T-cell (primary cell): Measurements from ENCODE around the gene TMEM196. TPM values are rescaled to one million over a fixed set of nuclear protein-coding genes. Genes with fewer than 3 reads are reported as not detected.
"Not testable (repeated sequence)": the region's sequence is repeated elsewhere in the genome, so short reads cannot be mapped to it uniquely, and the experiment has no call there.

Source experiments
- ATAC-seq, 4 experiments: fragments of 200-7000 bp in 3 of 4; fragments of 150-1000 bp in 1 of 4; cut with Tn5 transposase; replicated peaks in 1 of 4; 1 replicate in 3 of 4; 2 replicates in 1 of 4; pipeline ENCODE4 v1.10.0; 2021; ENCODE audit warnings: moderate library complexity in 3 of 4, mild to moderate bottlenecking in 2 of 4, moderate number of reproducible peaks in 1 of 4
- CTCF ChIA-PET, 2 donors: fragments of 300-600 bp; sonication (Branson Sonifier 250); formaldehyde crosslinking; loops; one replicate each; lab custom pipeline; 2022; ENCODE audit warnings: antibody characterized with exemption in 2 of 2; lab: Charles Lee
- POLR2A ChIA-PET, 2 donors: fragments of 300-600 bp; sonication (Branson Sonifier 250); formaldehyde crosslinking; loops; one replicate each; lab custom pipeline; 2022; ENCODE audit warnings: antibody characterized with exemption in 2 of 2; lab: Charles Lee
- DNase-seq, 35 experiments: peaks; one replicate each; pipeline versions ENCODE4 v3.0.0 to v3.0.0-alpha.2; 2013 to 2023
- H3K27ac ChIP-seq: one replicate; pipeline ENCODE4 v1.5.1; 2013; ENCODE audit warnings: low read length
- H3K27me3 ChIP-seq, 2 experiments: replicated peaks in 1 of 2; 1 replicate in 1 of 2; 2 replicates in 1 of 2; pipeline versions ENCODE4 v1.6.1 to v1.7.0; 2013; ENCODE audit warnings: low read length in 1 of 2, mixed read lengths in 1 of 2; ENCODE audit not compliant: control insufficient read depth in 2 of 2, insufficient read depth in 2 of 2; ENCODE audit errors: extremely low read depth in 1 of 2
- H3K36me3 ChIP-seq, 2 donors: 1 replicate in 1 of 2; 2 replicates in 1 of 2; pipeline versions ENCODE4 v1.6.1 to v1.7.0; 2013; ENCODE audit warnings: low read length in 1 of 2; ENCODE audit not compliant: control insufficient read depth in 2 of 2, insufficient read depth in 1 of 2; ENCODE audit errors: extremely low read depth in 1 of 2
- H3K4me1 ChIP-seq, 2 experiments: 1 replicate in 1 of 2; 2 replicates in 1 of 2; pipeline versions ENCODE4 v1.6.1 to v1.7.0; 2013; ENCODE audit warnings: low read length in 2 of 2, mixed read lengths in 1 of 2; ENCODE audit not compliant: insufficient read depth in 2 of 2, control insufficient read depth in 1 of 2; ENCODE audit errors: extremely low read depth in 1 of 2
- H3K4me3 ChIP-seq, 2 donors: 1 replicate in 1 of 2; 2 replicates in 1 of 2; pipeline versions ENCODE4 v1.5.1 to v1.7.0; 2013; ENCODE audit warnings: mild to moderate bottlenecking in 2 of 2, low read length in 1 of 2, moderate library complexity in 1 of 2; ENCODE audit not compliant: control insufficient read depth in 1 of 2; ENCODE audit errors: extremely low read depth in 1 of 2
- H3K9me3 ChIP-seq: 2 replicates; pipeline ENCODE4 v1.7.0; 2013
- H3K27ac Mint-ChIP-seq, 2 donors: one replicate each; pipeline ENCODE4 v1.8.0; 2020 to 2021; ENCODE audit warnings: mild to moderate bottlenecking in 2 of 2, mixed read lengths in 2 of 2
- H3K27me3 Mint-ChIP-seq, 2 donors: one replicate each; pipeline ENCODE4 v1.8.0; 2021 to 2022; ENCODE audit warnings: mixed read lengths in 2 of 2
- H3K36me3 Mint-ChIP-seq: one replicate; pipeline ENCODE4 v1.8.0; 2021; ENCODE audit warnings: mixed read lengths
- H3K4me1 Mint-ChIP-seq, 3 donors: one replicate each; pipeline ENCODE4 v1.8.0; 2020 to 2022; ENCODE audit warnings: mixed read lengths in 3 of 3, mild to moderate bottlenecking in 1 of 3
- H3K4me3 Mint-ChIP-seq, 3 donors: one replicate each; pipeline ENCODE4 v1.8.0; 2020 to 2022; ENCODE audit warnings: mild to moderate bottlenecking in 3 of 3, mixed read lengths in 3 of 3, moderate library complexity in 3 of 3
- H3K9me3 Mint-ChIP-seq, 3 donors: one replicate each; pipeline ENCODE4 v1.8.0; 2020 to 2022; ENCODE audit warnings: mixed read lengths in 3 of 3
- WGBS: methylation state at CpG from one replicate; pipeline ENCODE4 v1.1.5; 2013; ENCODE audit warnings: missing lambda C conversion rate; ENCODE audit not compliant: insufficient coverage; 5-methylcytosine and 5-hydroxymethylcytosine counted together
- total RNA-seq, 35 experiments: library from RNA in 6 of 35; stranded (reverse) in 6 of 35; fragments of 120-200 nt in 1 of 35; gene quantifications; one replicate each; pipeline versions ENCODE4 v1.2.1 to v1.2.4 and lab custom pipeline; 2013 to 2026

The TMEM196 gene
- total RNA-seq, 5 donors from 2014 or later (not counting 1 experiment from before 2014, with no cell fraction given): not detected

DNA sequence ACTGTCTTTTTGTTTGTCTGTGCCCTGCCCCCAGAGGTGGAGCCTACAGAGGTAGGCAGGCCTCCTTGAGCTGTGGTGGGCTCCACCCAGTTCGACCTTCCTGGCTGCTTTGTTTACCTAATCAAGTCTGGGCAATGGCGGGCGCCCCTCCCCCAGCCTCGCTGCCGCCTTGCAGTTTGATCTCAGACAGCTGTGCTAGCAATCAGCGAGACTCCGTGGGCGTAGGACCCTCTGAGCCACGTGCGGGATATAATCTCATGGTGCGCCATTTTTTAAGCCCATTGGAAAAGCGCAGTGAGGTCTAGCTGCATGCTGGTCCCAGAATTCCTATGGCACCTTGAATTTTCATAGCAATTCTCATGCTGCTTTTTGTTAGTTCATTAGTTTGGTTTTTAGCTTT lies 84.3 kb downstream of the TMEM196 start:
- not testable (repeated sequence) for H3K27me3 Mint-ChIP-seq
- POLR2A ChIA-PET: interaction anchor here in 1 of 2 donors (0.6 kb wide), 1 partner anchor 389 kb away, joined by 3 read pairs; no protein-coding TSS in a partner anchor

GRCh38 chr7:19681596-19681995 lies 91.8 kb downstream of the TMEM196 start:
- no peak for DNase-seq
- Mint-ChIP-seq H3K27me3 (no peaks in the 10 kb centered on the region), H3K9me3 (peaks cover 3 to 11% (median 5%) of the 10 kb centered on the region in 3 donors), H3K4me1 (peaks cover 0 to 4% (median 3%) of the 10 kb centered on the region in 3 donors), H3K27ac (no peak overlapping the region), H3K36me3 (no peaks in the 10 kb centered on the region), H3K4me3 (no peak overlapping the region)
- Histone ChIP-seq H3K4me3 (no peak overlapping the region), H3K9me3 (no peaks in the 10 kb centered on the region), H3K4me1 (no peaks in the 10 kb centered on the region), H3K36me3 (no peaks in the 10 kb centered on the region), H3K27me3 (no peaks in the 10 kb centered on the region), H3K27ac (no peak overlapping the region)
- WGBS: 92% methylated on average over 2 of the region's 5 CpGs
- CTCF ChIA-PET: no interaction called here
- POLR2A ChIA-PET: no interaction called here
- no peak for ATAC-seq

More for the DNA sequence above, 84.3 kb downstream of the TMEM196 start:
- H3K27ac Mint-ChIP-seq, H3K9me3 ChIP-seq, H3K27ac ChIP-seq, H3K36me3 Mint-ChIP-seq, ATAC-seq, H3K9me3 Mint-ChIP-seq, H3K4me3 Mint-ChIP-seq, CTCF ChIA-PET, H3K36me3 ChIP-seq, H3K4me1 Mint-ChIP-seq, H3K27me3 ChIP-seq, H3K4me3 ChIP-seq, DNase-seq, H3K4me1 ChIP-seq: not testable (repeated sequence)
- WGBS: 91% methylated on average over 11 of the region's 12 CpGs

DNA sequence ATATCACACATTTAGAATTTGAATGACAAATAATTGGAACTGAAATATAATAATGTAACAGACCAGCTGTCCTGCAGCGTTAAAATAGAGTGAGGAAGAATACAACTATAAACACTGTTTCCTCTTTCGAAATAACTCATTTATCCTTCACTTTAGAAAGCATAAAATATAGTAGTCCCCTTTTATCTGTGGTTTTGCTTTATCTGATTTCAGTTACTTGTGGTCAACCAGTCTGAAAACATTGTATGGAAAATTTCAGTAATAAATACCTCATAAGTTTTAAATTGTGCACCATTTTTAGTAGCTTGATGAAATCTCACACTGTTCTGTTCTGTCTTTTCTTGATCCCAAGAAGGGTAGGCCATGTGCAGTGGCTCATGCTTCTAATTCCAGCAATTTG lies 96.2 kb downstream of the TMEM196 start:
- no peaks in the 10 kb centered on the region for H3K36me3 ChIP-seq
- no peak overlapping the region for H3K4me3 ChIP-seq
- Mint-ChIP-seq H3K4me1 (peaks cover 0 to 4% (median 3%) of the 10 kb centered on the region in 3 donors), H3K27me3 (no peaks in the 10 kb centered on the region), H3K36me3 (no peaks in the 10 kb centered on the region), H3K9me3 (no peaks in the 10 kb centered on the region), H3K27ac (no peak overlapping the region), H3K4me3 (no peak overlapping the region)
- POLR2A ChIA-PET: no interaction called here
- DNase-seq (no peak), ATAC-seq (no peak)
- no peaks in the 10 kb centered on the region for H3K4me1 ChIP-seq
- no peak overlapping the region for H3K27ac ChIP-seq
- H3K9me3 ChIP-seq: no peaks in the 10 kb centered on the region
- CTCF ChIA-PET: no interaction called here
- WGBS: no CpG with 5 or more reads among the region's 2 CpGs
- H3K27me3 ChIP-seq: no peaks in the 10 kb centered on the region

DNA sequence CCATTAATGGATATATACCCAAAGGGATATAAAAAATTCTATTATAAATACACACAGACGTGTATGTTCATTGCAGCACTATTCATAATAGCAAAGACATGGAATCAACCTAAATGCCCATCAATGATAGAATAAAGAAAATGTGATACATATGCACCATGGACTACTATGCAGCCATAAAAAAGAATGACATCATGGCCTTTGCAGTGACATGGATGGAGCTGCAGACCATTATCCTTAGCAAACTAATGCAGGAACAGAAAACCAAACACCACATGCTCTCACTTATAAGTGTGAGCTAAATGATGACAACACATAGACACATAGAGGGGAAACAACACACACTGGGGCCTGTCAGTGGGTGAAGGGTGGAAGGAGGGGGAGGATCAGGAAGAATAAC lies 97.6 kb downstream of the TMEM196 start:
- no peaks in the 10 kb centered on the region for H3K36me3 Mint-ChIP-seq
- DNase-seq (no peak), ATAC-seq (no peak)
- H3K9me3 Mint-ChIP-seq: no peaks in the 10 kb centered on the region
- no CpG with 5 or more reads among the region's 1 CpG for WGBS
- no peaks in the 10 kb centered on the region for H3K36me3 ChIP-seq
- H3K9me3 ChIP-seq: no peaks in the 10 kb centered on the region
- H3K4me1 Mint-ChIP-seq: peaks cover 0 to 4% (median 3%) of the 10 kb centered on the region in 3 donors
- no peak overlapping the region for H3K27ac Mint-ChIP-seq
- no peaks in the 10 kb centered on the region for H3K27me3 Mint-ChIP-seq
- H3K4me1 ChIP-seq: no peaks in the 10 kb centered on the region
- H3K27me3 ChIP-seq: no peaks in the 10 kb centered on the region
- ChIA-PET CTCF (no interaction called here), POLR2A (no interaction called here)
- H3K4me3 ChIP-seq: no peak overlapping the region
- no peak overlapping the region for H3K27ac ChIP-seq
- no peak overlapping the region for H3K4me3 Mint-ChIP-seq

DNA sequence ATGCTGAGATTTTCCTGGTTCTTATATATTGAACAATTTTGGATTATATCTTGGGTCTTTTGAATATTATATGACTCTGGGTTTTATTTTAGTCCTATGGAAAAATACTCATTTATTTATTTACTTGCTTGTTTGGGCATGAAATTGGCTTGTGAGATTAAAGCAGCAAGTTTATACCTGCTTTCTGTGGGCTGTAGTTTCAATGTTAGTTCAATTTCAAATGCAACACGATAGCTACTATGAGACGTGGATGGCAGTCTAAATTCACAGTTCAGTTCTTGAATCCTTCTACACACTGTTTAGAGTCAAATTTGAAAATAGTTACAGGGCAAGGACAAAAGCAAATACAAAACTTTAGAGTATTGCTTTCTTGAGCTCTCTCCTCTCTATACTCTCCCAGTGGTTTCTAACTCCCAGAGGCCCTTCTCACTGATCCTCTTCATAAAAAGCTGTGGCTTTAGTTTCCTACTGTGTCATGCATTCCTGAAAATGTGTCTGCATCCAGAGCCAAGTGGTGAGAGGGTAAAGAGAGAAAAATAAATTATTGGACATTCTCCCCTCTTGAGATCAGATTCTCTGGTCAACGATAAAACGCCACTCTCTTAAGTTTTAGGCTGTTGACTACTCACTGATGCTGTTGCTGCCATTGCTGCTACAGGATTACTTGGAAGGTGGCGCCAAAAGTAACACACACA lies 99.0 kb downstream of the TMEM196 start:
- Histone ChIP-seq H3K27me3 (no peaks in the 10 kb centered on the region), H3K27ac (no peak overlapping the region), H3K4me3 (no peak overlapping the region), H3K4me1 (no peaks in the 10 kb centered on the region), H3K9me3 (no peaks in the 10 kb centered on the region), H3K36me3 (no peaks in the 10 kb centered on the region)
- ATAC-seq: no peak
- no peaks in the 10 kb centered on the region for H3K36me3 Mint-ChIP-seq
- ChIA-PET CTCF (no interaction called here), POLR2A (no interaction called here)
- no peak for DNase-seq
- H3K27ac Mint-ChIP-seq: no peak overlapping the region
- WGBS: 80% methylated on average over 1 of the region's 5 CpGs
- H3K4me3 Mint-ChIP-seq: no peak overlapping the region
- no peaks in the 10 kb centered on the region for H3K27me3 Mint-ChIP-seq
- H3K9me3 Mint-ChIP-seq: no peaks in the 10 kb centered on the region
- peaks cover 0 to 4% (median 3%) of the 10 kb centered on the region in 3 donors for H3K4me1 Mint-ChIP-seq

DNA sequence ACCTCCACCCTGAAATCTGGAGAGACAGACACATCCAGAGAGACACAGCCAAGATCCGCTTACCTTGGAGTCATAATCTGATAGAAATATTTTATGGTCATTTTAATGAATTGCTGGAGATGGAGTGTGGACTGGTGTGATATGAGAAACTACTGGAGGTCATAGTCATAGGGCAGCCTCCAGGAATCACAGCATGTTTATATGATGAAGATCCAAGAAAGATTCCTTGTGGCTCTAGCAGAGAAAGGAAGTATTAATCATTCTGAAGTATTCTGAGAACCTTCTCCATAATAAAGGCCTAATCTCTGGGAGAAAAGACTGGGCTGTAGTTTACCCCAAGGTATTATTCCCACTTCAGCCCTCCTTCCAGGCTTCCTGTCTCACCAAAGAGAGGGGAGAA lies 102.6 kb downstream of the TMEM196 start:
- ATAC-seq: no peak
- Histone ChIP-seq H3K4me3 (no peak overlapping the region), H3K9me3 (no peaks in the 10 kb centered on the region), H3K27ac (no peak overlapping the region), H3K4me1 (no peaks in the 10 kb centered on the region), H3K27me3 (no peaks in the 10 kb centered on the region), H3K36me3 (no peaks in the 10 kb centered on the region)
- Mint-ChIP-seq H3K4me1 (no peaks in the 10 kb centered on the region), H3K36me3 (no peaks in the 10 kb centered on the region), H3K9me3 (no peaks in the 10 kb centered on the region), H3K4me3 (no peak overlapping the region), H3K27ac (no peak overlapping the region), H3K27me3 (peaks cover 0 to 3% of the 10 kb centered on the region in 2 donors)
- ChIA-PET POLR2A (no interaction called here), CTCF (no interaction called here)
- WGBS: no CpG with 5 or more reads among the region's 1 CpG
- no peak for DNase-seq
